ENCODE data around the gene SASH1.

SASH1 gene

GRCh38 chr6:148324297-148324985 lies 18.2 kb upstream of the SASH1 start (continued):
- TF ChIP-seq, protein P1, sequence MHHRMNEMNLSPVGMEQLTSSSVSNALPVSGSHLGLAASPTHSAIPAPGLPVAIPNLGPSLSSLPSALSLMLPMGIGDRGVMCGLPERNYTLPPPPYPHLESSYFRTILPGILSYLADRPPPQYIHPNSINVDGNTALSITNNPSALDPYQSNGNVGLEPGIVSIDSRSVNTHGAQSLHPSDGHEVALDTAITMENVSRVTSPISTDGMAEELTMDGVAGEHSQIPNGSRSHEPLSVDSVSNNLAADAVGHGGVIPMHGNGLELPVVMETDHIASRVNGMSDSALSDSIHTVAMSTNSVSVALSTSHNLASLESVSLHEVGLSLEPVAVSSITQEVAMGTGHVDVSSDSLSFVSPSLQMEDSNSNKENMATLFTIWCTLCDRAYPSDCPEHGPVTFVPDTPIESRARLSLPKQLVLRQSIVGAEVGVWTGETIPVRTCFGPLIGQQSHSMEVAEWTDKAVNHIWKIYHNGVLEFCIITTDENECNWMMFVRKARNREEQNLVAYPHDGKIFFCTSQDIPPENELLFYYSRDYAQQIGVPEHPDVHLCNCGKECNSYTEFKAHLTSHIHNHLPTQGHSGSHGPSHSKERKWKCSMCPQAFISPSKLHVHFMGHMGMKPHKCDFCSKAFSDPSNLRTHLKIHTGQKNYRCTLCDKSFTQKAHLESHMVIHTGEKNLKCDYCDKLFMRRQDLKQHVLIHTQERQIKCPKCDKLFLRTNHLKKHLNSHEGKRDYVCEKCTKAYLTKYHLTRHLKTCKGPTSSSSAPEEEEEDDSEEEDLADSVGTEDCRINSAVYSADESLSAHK (tag by site-specific recombination; IDR thresholded peaks at IDR 0.05): no peak
- no peak for TF ChIP-seq ZNF354C (tag by site-specific recombination; IDR thresholded peaks at IDR 0.05; ENCODE audit: borderline replicate concordance, low read depth)

- POLR2A ChIA-PET: no interaction called here
- CTCF ChIA-PET: no interaction called here
- TF ChIP-seq ZNF501 (tag by site-specific recombination; IDR thresholded peaks at IDR 0.05) (no peak), ZNF335 (tag by site-specific recombination; conservative IDR thresholded peaks at IDR 0.05) (no peak), ZNF654 (tag by site-specific recombination; IDR thresholded peaks at IDR 0.05; ENCODE audit: low read depth) (no peak), ZNF155 (tag by site-specific recombination; IDR thresholded peaks at IDR 0.05) (no peak), REPIN1 (tag by site-specific recombination; IDR thresholded peaks at IDR 0.05; ENCODE audit: low read depth) (no peak), ZNF629 (tag by site-specific recombination; IDR thresholded peaks at IDR 0.05) (no peak), ZNF558 (tag by site-specific recombination; IDR thresholded peaks at IDR 0.05) (no peak), ZNF366 (tag by site-specific recombination; conservative IDR thresholded peaks at IDR 0.05) (no peak), PRDM6 (tag by site-specific recombination; IDR thresholded peaks at IDR 0.05) (no peak), KLF9 (tag by site-specific recombination; IDR thresholded peaks at IDR 0.05; ENCODE audit: low read depth) (no peak), ZNF768 (tag by site-specific recombination; IDR thresholded peaks at IDR 0.05) (no peak), ZFHX2 (tag by site-specific recombination; conservative IDR thresholded peaks at IDR 0.05) (no peak)
- TF ChIP-seq, protein P2, sequence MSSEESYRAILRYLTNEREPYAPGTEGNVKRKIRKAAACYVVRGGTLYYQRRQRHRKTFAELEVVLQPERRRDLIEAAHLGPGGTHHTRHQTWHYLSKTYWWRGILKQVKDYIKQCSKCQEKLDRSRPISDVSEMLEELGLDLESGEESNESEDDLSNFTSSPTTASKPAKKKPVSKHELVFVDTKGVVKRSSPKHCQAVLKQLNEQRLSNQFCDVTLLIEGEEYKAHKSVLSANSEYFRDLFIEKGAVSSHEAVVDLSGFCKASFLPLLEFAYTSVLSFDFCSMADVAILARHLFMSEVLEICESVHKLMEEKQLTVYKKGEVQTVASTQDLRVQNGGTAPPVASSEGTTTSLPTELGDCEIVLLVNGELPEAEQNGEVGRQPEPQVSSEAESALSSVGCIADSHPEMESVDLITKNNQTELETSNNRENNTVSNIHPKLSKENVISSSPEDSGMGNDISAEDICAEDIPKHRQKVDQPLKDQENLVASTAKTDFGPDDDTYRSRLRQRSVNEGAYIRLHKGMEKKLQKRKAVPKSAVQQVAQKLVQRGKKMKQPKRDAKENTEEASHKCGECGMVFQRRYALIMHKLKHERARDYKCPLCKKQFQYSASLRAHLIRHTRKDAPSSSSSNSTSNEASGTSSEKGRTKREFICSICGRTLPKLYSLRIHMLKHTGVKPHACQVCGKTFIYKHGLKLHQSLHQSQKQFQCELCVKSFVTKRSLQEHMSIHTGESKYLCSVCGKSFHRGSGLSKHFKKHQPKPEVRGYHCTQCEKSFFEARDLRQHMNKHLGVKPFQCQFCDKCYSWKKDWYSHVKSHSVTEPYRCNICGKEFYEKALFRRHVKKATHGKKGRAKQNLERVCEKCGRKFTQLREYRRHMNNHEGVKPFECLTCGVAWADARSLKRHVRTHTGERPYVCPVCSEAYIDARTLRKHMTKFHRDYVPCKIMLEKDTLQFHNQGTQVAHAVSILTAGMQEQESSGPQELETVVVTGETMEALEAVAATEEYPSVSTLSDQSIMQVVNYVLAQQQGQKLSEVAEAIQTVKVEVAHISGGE (tag by site-specific recombination; conservative IDR thresholded peaks at IDR 0.05; ENCODE audit: low read depth): no peak
- TF ChIP-seq, protein P3, sequence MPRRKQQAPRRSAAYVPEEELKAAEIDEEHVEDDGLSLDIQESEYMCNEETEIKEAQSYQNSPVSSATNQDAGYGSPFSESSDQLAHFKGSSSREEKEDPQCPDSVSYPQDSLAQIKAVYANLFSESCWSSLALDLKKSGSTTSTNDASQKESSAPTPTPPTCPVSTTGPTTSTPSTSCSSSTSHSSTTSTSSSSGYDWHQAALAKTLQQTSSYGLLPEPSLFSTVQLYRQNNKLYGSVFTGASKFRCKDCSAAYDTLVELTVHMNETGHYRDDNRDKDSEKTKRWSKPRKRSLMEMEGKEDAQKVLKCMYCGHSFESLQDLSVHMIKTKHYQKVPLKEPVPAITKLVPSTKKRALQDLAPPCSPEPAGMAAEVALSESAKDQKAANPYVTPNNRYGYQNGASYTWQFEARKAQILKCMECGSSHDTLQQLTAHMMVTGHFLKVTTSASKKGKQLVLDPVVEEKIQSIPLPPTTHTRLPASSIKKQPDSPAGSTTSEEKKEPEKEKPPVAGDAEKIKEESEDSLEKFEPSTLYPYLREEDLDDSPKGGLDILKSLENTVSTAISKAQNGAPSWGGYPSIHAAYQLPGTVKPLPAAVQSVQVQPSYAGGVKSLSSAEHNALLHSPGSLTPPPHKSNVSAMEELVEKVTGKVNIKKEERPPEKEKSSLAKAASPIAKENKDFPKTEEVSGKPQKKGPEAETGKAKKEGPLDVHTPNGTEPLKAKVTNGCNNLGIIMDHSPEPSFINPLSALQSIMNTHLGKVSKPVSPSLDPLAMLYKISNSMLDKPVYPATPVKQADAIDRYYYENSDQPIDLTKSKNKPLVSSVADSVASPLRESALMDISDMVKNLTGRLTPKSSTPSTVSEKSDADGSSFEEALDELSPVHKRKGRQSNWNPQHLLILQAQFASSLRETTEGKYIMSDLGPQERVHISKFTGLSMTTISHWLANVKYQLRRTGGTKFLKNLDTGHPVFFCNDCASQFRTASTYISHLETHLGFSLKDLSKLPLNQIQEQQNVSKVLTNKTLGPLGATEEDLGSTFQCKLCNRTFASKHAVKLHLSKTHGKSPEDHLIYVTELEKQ (tag by site-specific recombination; IDR thresholded peaks at IDR 0.05; ENCODE audit: borderline replicate concordance): no peak
- no peaks in the 10 kb centered on the region for H3K36me3 ChIP-seq (ENCODE audit: control insufficient read depth in 2 of 2, insufficient read depth in 1 of 2, low read length in 2 of 2)
- H3K4me1 ChIP-seq (ENCODE audit: control insufficient read depth, insufficient read depth, low read length): no peaks in the 10 kb centered on the region
- H3K9me3 ChIP-seq (ENCODE audit: control insufficient read depth, insufficient read depth, low read depth, low read length): no peaks in the 10 kb centered on the region
- H3K27ac ChIP-seq (ENCODE audit: extremely low read depth, low read depth, low read length): no peak overlapping the region
- H3K4me3 ChIP-seq (ENCODE audit: low read depth, low read length): no peak overlapping the region
Observed at GRCh38 chr6:148325316-148326068, 17.1 kb upstream of the SASH1 start.

Measured in HEK293 (cell line).